Ovary (tissue), 9 donors: ENCODE data around the gene BBLN. TPM values are rescaled to one million over a fixed set of nuclear protein-coding genes. Genes with fewer than 3 reads are reported as not detected.

Experiments used
- DNase-seq, 5 donors: peaks; one replicate each; pipeline ENCODE4 v3.0.0-alpha.2; 2019 to 2020
- H3K27ac ChIP-seq, 2 donors: fragments of 200-600 bp; one replicate each; pipeline versions ENCODE4 v1.5.1 to v1.8.0; 2019 to 2022
- H3K27me3 ChIP-seq: fragments of 200-600 bp; one replicate; pipeline ENCODE4 v1.8.0; 2022
- H3K36me3 ChIP-seq: fragments of 200-600 bp; sonication (generic); one replicate; pipeline ENCODE4 v1.5.1; 2019
- H3K4me1 ChIP-seq: one replicate; pipeline ENCODE4 v1.8.1; 2013; ENCODE audit warnings: mild to moderate bottlenecking, moderate library complexity; ENCODE audit not compliant: insufficient read depth
- H3K4me3 ChIP-seq: fragments of 200-600 bp; sonication (generic); one replicate; pipeline ENCODE4 v1.5.1; 2017
- H3K9me3 ChIP-seq, 2 donors: fragments of 200-600 bp in 1 of 2; sonication (generic) in 1 of 2; one replicate each; pipeline versions ENCODE4 v1.5.1 to v1.8.1; 2013 to 2019; ENCODE audit warnings: mild to moderate bottlenecking in 1 of 2, moderate library complexity in 1 of 2
- EP300 ChIP-seq: sonication (generic); formaldehyde crosslinking; IDR thresholded peaks from one replicate; pipeline ENCODE4 v1.6.1; 2017; ENCODE audit warnings: antibody characterized with exemption
- POLR2A ChIP-seq: fragments of 450-650 bp; IDR thresholded peaks from one replicate; pipeline ENCODE4 v1.6.1; 2017; ENCODE audit warnings: antibody characterized with exemption, mild to moderate bottlenecking, moderate library complexity
- WGBS, 3 donors: extraction: QIAGEN DNeasy Blood & Tissue Kit in 1 of 3; methylation state at CpG; one replicate each; pipeline versions ENCODE4 v1.1.5 to v1.1.7; 2013 to 2017; 5-methylcytosine and 5-hydroxymethylcytosine counted together
- intact Hi-C, 4 donors: fragments of 100-400 bp; cut with DNase I; formaldehyde crosslinking; loops; one replicate each; pipeline versions ENCODE4 v1.11.0 to v1.15.1; 2022 to 2023
- polyA plus RNA-seq, 2 donors: library from polyadenylated mRNA; stranded (reverse); fragments of 200-250 nt in 1 of 2; fragments of 350-450 nt in 1 of 2; fragmentation: Illumina TruSeq in 1 of 2; extraction: RNeasy Lipid Tissue Mini Kit (QIAGEN cat#74804) in 1 of 2; gene quantifications; one replicate each; pipeline ENCODE4 v1.2.3, GENCODE V29; 2013 to 2014
- total RNA-seq, 7 donors: library from RNA; depleted of rRNA in 2 of 7; stranded (reverse); fragments of >200 nt in 2 of 7; fragmentation: NEBNext Ultra II Directional in 3 of 7; extraction: Animal tissue kit (Norgen Biotek cat#: 25700) in 3 of 7; gene quantifications; one replicate each; pipeline versions ENCODE4 v1.1.0 to v1.2.4, GENCODE V29; 2016 to 2023
- TF ChIP-seq, protein P1 (sequence below), 3 donors: fragments of 450-650 bp in 2 of 3; fragments of 200-600 bp in 1 of 3; IDR thresholded peaks; one replicate each; pipeline versions ENCODE4 v1.5.1 to v1.8.0; 2016 to 2022; ENCODE audit warnings: antibody characterized with exemption in 3 of 3, mild to moderate bottlenecking in 1 of 3
- donor health status: DM: no; HTN: no; CAD: no; lungs with moderate emphysema.
- donor health status: DM: no; HTN: no; CAD: no.
- donor health status: Bipolar disorder and iron deficiency.
- donor health status: DM: yes; HTN: yes; CAD: no.
- donor health status: DM: no; HTN: no; CAD: no.
- donor health status: DM: yes; HTN: yes; CAD: no.

The BBLN gene
- total and polyA plus RNA-seq, 9 donors = 2.4 to 210 (median 31.7) TPM

DNA sequence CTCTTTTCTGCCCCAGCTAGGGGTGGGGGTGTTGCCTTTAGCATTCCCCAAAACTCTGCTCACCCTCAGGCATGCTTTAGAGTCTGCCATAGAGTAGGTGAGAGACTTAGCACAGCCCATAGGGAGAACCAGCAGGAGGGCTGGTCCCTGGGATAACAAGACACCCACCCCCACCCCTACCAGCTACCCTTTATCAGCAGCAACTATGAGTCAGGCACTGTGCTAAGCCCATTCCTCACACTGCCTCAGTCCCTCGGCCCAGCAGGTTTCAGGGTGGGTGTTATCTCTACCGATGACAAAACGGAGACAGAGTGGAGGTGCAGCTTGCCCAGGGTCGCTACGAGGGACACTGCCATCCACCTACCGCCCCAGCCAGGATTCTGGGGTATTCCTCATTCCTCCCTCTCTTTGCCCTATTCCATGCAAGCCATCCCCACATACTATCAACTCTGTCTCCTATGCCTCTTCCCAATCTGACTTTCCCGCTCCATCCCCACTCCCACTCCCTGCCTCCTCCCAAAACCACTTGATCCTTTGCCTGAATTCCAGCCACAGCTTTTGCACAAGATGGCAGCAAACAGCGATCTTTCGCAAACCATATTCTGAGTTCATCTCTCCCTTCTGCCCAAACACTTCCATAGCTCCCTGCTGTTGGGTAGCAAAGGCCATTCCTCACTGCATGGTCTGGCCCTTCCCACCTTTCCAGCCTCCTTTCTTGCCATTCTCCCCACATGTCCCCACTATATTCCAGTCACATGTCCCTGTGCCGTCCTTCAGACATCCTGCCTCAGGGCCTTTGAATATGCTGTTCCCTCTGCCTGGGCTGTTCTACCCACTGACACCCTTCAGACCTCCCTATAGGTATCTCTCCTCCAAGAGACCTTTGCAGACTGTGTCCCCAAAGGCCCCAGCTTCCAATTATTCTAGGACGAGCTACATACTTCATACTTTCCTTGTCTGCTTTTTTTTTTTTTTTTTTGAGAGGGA lies 26.2 kb downstream of the BBLN start:
- H3K27ac ChIP-seq = no peak overlapping the region
- no peak for DNase-seq
- H3K4me1 ChIP-seq = peaks cover 3% of the 10 kb centered on the region
- H3K27me3 ChIP-seq = no peaks in the 10 kb centered on the region
- no peak overlapping the region for H3K4me3 ChIP-seq
- intact Hi-C loops = no loop called here
- H3K36me3 ChIP-seq = no peaks in the 10 kb centered on the region
- no peaks in the 10 kb centered on the region for H3K9me3 ChIP-seq
- 93 to 96% (median 95%) methylated on average over 11 of the region's 11 CpGs for WGBS, 3 donors
- no peak for TF ChIP-seq EP300
- TF ChIP-seq, protein P1, sequence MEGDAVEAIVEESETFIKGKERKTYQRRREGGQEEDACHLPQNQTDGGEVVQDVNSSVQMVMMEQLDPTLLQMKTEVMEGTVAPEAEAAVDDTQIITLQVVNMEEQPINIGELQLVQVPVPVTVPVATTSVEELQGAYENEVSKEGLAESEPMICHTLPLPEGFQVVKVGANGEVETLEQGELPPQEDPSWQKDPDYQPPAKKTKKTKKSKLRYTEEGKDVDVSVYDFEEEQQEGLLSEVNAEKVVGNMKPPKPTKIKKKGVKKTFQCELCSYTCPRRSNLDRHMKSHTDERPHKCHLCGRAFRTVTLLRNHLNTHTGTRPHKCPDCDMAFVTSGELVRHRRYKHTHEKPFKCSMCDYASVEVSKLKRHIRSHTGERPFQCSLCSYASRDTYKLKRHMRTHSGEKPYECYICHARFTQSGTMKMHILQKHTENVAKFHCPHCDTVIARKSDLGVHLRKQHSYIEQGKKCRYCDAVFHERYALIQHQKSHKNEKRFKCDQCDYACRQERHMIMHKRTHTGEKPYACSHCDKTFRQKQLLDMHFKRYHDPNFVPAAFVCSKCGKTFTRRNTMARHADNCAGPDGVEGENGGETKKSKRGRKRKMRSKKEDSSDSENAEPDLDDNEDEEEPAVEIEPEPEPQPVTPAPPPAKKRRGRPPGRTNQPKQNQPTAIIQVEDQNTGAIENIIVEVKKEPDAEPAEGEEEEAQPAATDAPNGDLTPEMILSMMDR (IDR thresholded peaks at IDR 0.05) = no peak
- TF ChIP-seq POLR2A = no peak

DNA sequence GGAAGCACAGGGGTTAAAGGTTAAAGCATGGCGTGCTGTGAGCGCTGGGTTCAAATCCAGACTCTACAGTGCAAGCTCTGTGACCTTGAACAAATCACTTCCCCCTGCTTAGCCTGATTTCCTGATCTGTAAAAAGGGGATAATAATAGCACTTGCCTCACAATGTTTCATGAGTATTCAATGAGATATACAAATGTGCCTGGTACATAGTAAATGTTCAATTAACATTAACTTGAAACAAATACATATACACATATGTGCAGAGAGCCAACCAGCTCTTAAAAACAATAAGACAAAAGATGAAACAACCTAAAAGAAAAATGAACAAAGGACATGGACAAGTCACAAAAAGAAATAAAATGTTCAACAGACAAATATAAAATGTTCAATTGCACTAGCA lies 27.3 kb downstream of the BBLN start:
- no peak for DNase-seq
- no peaks in the 10 kb centered on the region for H3K36me3 ChIP-seq
- WGBS, 3 donors = 88 to 93% (median 90%) methylated on average over 2 of the region's 2 CpGs

DNA sequence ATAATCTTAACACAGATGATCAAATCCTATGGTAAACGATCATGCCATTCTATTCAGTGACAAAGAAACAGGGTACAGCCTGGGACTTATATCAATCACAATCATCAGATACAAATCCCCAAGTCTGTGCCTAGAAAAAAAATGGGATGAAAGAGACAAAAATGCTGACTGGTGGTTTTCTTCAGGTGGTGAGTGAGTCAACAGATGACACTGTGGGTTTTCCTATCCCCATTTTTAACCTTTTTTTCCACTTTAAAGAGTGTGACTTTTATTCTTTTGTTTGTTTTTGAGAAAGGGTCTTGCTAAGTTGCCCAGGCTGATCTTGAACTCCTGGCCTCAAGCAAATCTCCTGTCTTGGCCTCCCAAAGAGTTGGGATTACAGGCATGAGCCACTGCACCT lies 28.1 kb downstream of the BBLN start:
- 56 to 71% (median 71%) methylated on average over 1 of the region's 1 CpG for WGBS, 3 donors
- no peak overlapping the region for H3K27ac ChIP-seq
- no peak overlapping the region for H3K4me3 ChIP-seq
- intact Hi-C loops = no loop called here
- DNase-seq = no peak
- H3K36me3 ChIP-seq = no peaks in the 10 kb centered on the region
- TF ChIP-seq EP300 (no peak), POLR2A (no peak)
- TF ChIP-seq, protein P1 (IDR thresholded peaks at IDR 0.05) = no peak
- peaks cover 5% of the 10 kb centered on the region for H3K4me1 ChIP-seq
- no peaks in the 10 kb centered on the region for H3K27me3 ChIP-seq
- no peaks in the 10 kb centered on the region for H3K9me3 ChIP-seq

More for the DNA sequence above, 27.3 kb downstream of the BBLN start:
- Histone ChIP-seq H3K9me3 (no peaks in the 10 kb centered on the region), H3K4me3 (no peak overlapping the region), H3K4me1 (peaks cover 3% of the 10 kb centered on the region), H3K27me3 (no peaks in the 10 kb centered on the region), H3K27ac (no peak overlapping the region)
- TF ChIP-seq POLR2A (no peak), EP300 (no peak)
- TF ChIP-seq, protein P1 (IDR thresholded peaks at IDR 0.05) = no peak
- intact Hi-C loops = no loop called here

DNA sequence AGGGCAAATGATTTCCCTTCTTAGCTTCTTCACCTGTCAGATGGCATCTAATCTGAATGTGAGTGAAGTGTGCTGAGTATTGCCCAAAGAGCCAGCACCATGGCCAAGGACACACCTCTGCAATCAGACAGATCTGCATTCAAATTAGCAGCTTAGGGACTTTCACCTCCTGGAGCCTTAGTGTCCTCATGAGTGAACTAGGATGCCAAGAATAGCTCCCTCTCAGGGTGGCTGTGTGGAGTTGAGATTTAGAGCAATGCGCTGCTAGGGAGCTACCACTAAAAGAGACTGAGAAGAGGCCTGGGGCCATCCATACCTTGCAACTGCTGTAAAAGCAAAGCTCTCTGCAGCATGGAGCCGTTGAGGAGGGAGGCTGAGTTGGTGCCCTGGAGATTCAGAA lies 29.9 kb downstream of the BBLN start:
- no peak overlapping the region for H3K4me3 ChIP-seq
- H3K36me3 ChIP-seq = no peaks in the 10 kb centered on the region
- H3K27me3 ChIP-seq = no peaks in the 10 kb centered on the region
- intact Hi-C loops = no loop called here
- H3K9me3 ChIP-seq = no peaks in the 10 kb centered on the region
- DNase-seq = no peak
- peaks cover 6% of the 10 kb centered on the region for H3K4me1 ChIP-seq
- no peak overlapping the region for H3K27ac ChIP-seq
- TF ChIP-seq POLR2A = no peak
- TF ChIP-seq, protein P1 (IDR thresholded peaks at IDR 0.05) = no peak
- TF ChIP-seq EP300 = no peak
- WGBS, 3 donors = 56 to 80% (median 78%) methylated on average over 2 of the region's 2 CpGs
